ENCODE data around the gene FOXO3.

Gene FOXO3

GRCh38 chr6:108627692-108628550 is 67.2 kb downstream of the FOXO3 start:
- no peak for DNase-seq (ENCODE audit: low spot score)

- no peak for DNase-seq (ENCODE audit: low spot score)
These were observed 69.5 kb downstream of the FOXO3 start for GRCh38 chr6:108630050-108630714.

GRCh38 chr6:108632441-108632840 is 71.7 kb downstream of the FOXO3 start:
- no peak for DNase-seq (ENCODE audit: low spot score)

- no peak for DNase-seq (ENCODE audit: low spot score)
These were observed 72.7 kb downstream of the FOXO3 start for GRCh38 chr6:108633436-108633835.

- no peak for DNase-seq (ENCODE audit: low spot score)
These were observed 74.9 kb downstream of the FOXO3 start for GRCh38 chr6:108635505-108636226.

GRCh38 chr6:108637963-108638362 is 77.2 kb downstream of the FOXO3 start:
- DNase-seq (ENCODE audit: low spot score) = no peak

GRCh38 chr6:108638993-108639392 is 78.3 kb downstream of the FOXO3 start:
- DNase-seq (ENCODE audit: low spot score) = no peak

- DNase-seq (ENCODE audit: low spot score) = no peak
These were observed 79.4 kb downstream of the FOXO3 start for GRCh38 chr6:108640104-108640503.

GRCh38 chr6:108643184-108643583 is 82.5 kb downstream of the FOXO3 start:
- DNase-seq (ENCODE audit: low spot score) = no peak

- DNase-seq (ENCODE audit: low spot score) = no peak
These were observed 83.5 kb downstream of the FOXO3 start for GRCh38 chr6:108644252-108644651.

GRCh38 chr6:108648191-108648590 is 87.5 kb downstream of the FOXO3 start:
- DNase-seq (ENCODE audit: low spot score) = no peak

GRCh38 chr6:108650325-108650724 is 89.6 kb downstream of the FOXO3 start:
- no peak for DNase-seq (ENCODE audit: low spot score)

- no peak for DNase-seq (ENCODE audit: low spot score)
These were observed 90.1 kb downstream of the FOXO3 start for GRCh38 chr6:108650781-108651180.

- peak; percentile 53 for DNase-seq (ENCODE audit: low spot score)
These were observed 90.9 kb downstream of the FOXO3 start for GRCh38 chr6:108651340-108652227.

GRCh38 chr6:108652375-108652774 is 91.7 kb downstream of the FOXO3 start:
- no peak for DNase-seq (ENCODE audit: low spot score)

- no peak for DNase-seq (ENCODE audit: low spot score)
These were observed 93.2 kb downstream of the FOXO3 start for GRCh38 chr6:108653949-108654348.

- DNase-seq (ENCODE audit: low spot score) = no peak
These were observed 93.9 kb downstream of the FOXO3 start for GRCh38 chr6:108654465-108655106.

GRCh38 chr6:108655806-108656651 is 95.3 kb downstream of the FOXO3 start:
- DNase-seq (ENCODE audit: low spot score) = no peak

- no peak for DNase-seq (ENCODE audit: low spot score)
These were observed 96.1 kb downstream of the FOXO3 start for GRCh38 chr6:108656836-108657235.

GRCh38 chr6:108658174-108658573 is 97.5 kb downstream of the FOXO3 start:
- DNase-seq (ENCODE audit: low spot score) = no peak

Data from hepatic stellate cell (primary cell).